ENCODE results near the gene SMR3A.

Gene SMR3A

GRCh38 chr4:70360460-70360859, at the start of gene SMR3A:
SMR3A (plus strand) TSS chr4:70360760; CDS start chr4:70362116, 1,356 bp downstream.
- FAIRE-seq: no peak
- no peak for DNase-seq (ENCODE audit: insufficient read length, low spot score)
- no peak for TF ChIP-seq POLR2A (IDR thresholded peaks at IDR 0.05; ENCODE audit: low read depth, low read length)

GRCh38 chr4:70313736-70314135, 46.8 kb upstream of the SMR3A start:
- no peak for FAIRE-seq
- DNase-seq (ENCODE audit: insufficient read length, low spot score): no peak
- TF ChIP-seq POLR2A (IDR thresholded peaks at IDR 0.05; ENCODE audit: low read depth, low read length): no peak

GRCh38 chr4:70315928-70316327, 44.6 kb upstream of the SMR3A start:
- no peak for FAIRE-seq
- no peak for DNase-seq (ENCODE audit: insufficient read length, low spot score)
- no peak for TF ChIP-seq POLR2A (IDR thresholded peaks at IDR 0.05; ENCODE audit: low read depth, low read length)

GRCh38 chr4:70326052-70326451, 34.5 kb upstream of the SMR3A start:
- TF ChIP-seq POLR2A (IDR thresholded peaks at IDR 0.05; ENCODE audit: low read depth, low read length): no peak
- no peak for DNase-seq (ENCODE audit: insufficient read length, low spot score)
- FAIRE-seq: no peak

- no peak for TF ChIP-seq POLR2A (IDR thresholded peaks at IDR 0.05; ENCODE audit: low read depth, low read length)
- no peak for FAIRE-seq
These were observed 25.9 kb upstream of the SMR3A start, which contains the start of gene CABS1 for GRCh38 chr4:70334681-70335080. CABS1 (plus strand) TSS chr4:70334981; CDS start chr4:70335040, 59 bp downstream.

GRCh38 chr4:70336043-70336442, 24.5 kb upstream of the SMR3A start:
- TF ChIP-seq POLR2A (IDR thresholded peaks at IDR 0.05; ENCODE audit: low read depth, low read length): no peak
- DNase-seq (ENCODE audit: insufficient read length, low spot score) (no peak), FAIRE-seq (no peak)

More at GRCh38 chr4:70334681-70335080, 25.9 kb upstream of the SMR3A start, which contains the start of gene CABS1:
- no peak for DNase-seq (ENCODE audit: insufficient read length, low spot score)

GRCh38 chr4:70337886-70338420, 22.6 kb upstream of the SMR3A start:
- no peak for DNase-seq (ENCODE audit: insufficient read length, low spot score)
- TF ChIP-seq POLR2A (IDR thresholded peaks at IDR 0.05; ENCODE audit: low read depth, low read length): no peak
- FAIRE-seq: no peak

- no peak for TF ChIP-seq POLR2A (IDR thresholded peaks at IDR 0.05; ENCODE audit: low read depth, low read length)
- no peak for FAIRE-seq
- no peak for DNase-seq (ENCODE audit: insufficient read length, low spot score)
These were observed 4.4 kb upstream of the SMR3A start for GRCh38 chr4:70356185-70356584.

- no peak for TF ChIP-seq POLR2A (IDR thresholded peaks at IDR 0.05; ENCODE audit: low read depth, low read length)
- no peak for DNase-seq (ENCODE audit: insufficient read length, low spot score)
- no peak for FAIRE-seq
These were observed 1.4 kb upstream of the SMR3A start for GRCh38 chr4:70359115-70359661.

- no peak for DNase-seq (ENCODE audit: insufficient read length, low spot score)
- TF ChIP-seq POLR2A (IDR thresholded peaks at IDR 0.05; ENCODE audit: low read depth, low read length): no peak
These were observed 3.4 kb downstream of the SMR3A start for GRCh38 chr4:70364002-70364401.

GRCh38 chr4:70365479-70365878, 4.9 kb downstream of the SMR3A start:
- FAIRE-seq (no peak), DNase-seq (ENCODE audit: insufficient read length, low spot score) (no peak)
- TF ChIP-seq POLR2A (IDR thresholded peaks at IDR 0.05; ENCODE audit: low read depth, low read length): no peak

More at GRCh38 chr4:70364002-70364401, 3.4 kb downstream of the SMR3A start:
- FAIRE-seq: no peak

GRCh38 chr4:70367813-70368212, 7.3 kb downstream of the SMR3A start:
- FAIRE-seq (no peak), DNase-seq (ENCODE audit: insufficient read length, low spot score) (no peak)
- TF ChIP-seq POLR2A (IDR thresholded peaks at IDR 0.05; ENCODE audit: low read depth, low read length): no peak

GRCh38 chr4:70371987-70372386, 11.4 kb downstream of the SMR3A start:
- no peak for FAIRE-seq
- no peak for TF ChIP-seq POLR2A (IDR thresholded peaks at IDR 0.05; ENCODE audit: low read depth, low read length)
- no peak for DNase-seq (ENCODE audit: insufficient read length, low spot score)

- no peak for DNase-seq (ENCODE audit: insufficient read length, low spot score)
- no peak for TF ChIP-seq POLR2A (IDR thresholded peaks at IDR 0.05; ENCODE audit: low read depth, low read length)
- FAIRE-seq: no peak
These were observed 12.2 kb downstream of the SMR3A start for GRCh38 chr4:70372760-70373159.

GRCh38 chr4:70380578-70380977, 20.0 kb downstream of the SMR3A start:
- TF ChIP-seq POLR2A (IDR thresholded peaks at IDR 0.05; ENCODE audit: low read depth, low read length): no peak
- FAIRE-seq (no peak), DNase-seq (ENCODE audit: insufficient read length, low spot score) (no peak)
